Lower lobe of right lung (tissue), 2 donors: Measurements from ENCODE around the gene KCNJ10. TPM values are rescaled to one million over a fixed set of nuclear protein-coding genes. Genes with fewer than 3 reads are reported as not detected.
"Not testable (repeated sequence)": the region's sequence is repeated elsewhere in the genome, so short reads cannot be mapped to it uniquely, and the experiment has no call there.

Experiments used
- ATAC-seq, 2 donors: fragments of 200-7000 bp; cut with Tn5 transposase; one replicate each; pipeline ENCODE4 v1.9.1; 2020 to 2022; ENCODE audit warnings: mild to moderate bottlenecking in 2 of 2, moderate library complexity in 2 of 2
- DNase-seq: peaks from one replicate; pipeline ENCODE4 v3.0.0-alpha.2; 2020
- H3K27ac ChIP-seq: fragments of 200-600 bp; one replicate; pipeline ENCODE4 v1.8.0; 2022
- H3K27me3 ChIP-seq: fragments of 200-600 bp; one replicate; pipeline ENCODE4 v1.8.0; 2022; ENCODE audit warnings: low read depth
- H3K36me3 ChIP-seq: fragments of 200-600 bp; one replicate; pipeline ENCODE4 v1.8.0; 2022; ENCODE audit warnings: mild to moderate bottlenecking
- H3K4me1 ChIP-seq: fragments of 200-600 bp; one replicate; pipeline ENCODE4 v1.8.0; 2022
- H3K4me3 ChIP-seq: fragments of 200-600 bp; one replicate; pipeline ENCODE4 v1.8.0; 2022; ENCODE audit warnings: mild to moderate bottlenecking
- H3K9me3 ChIP-seq: fragments of 200-600 bp; one replicate; pipeline ENCODE4 v1.8.0; 2022
- CTCF ChIP-seq: fragments of 200-600 bp; IDR thresholded peaks from one replicate; pipeline ENCODE4 v1.8.0; 2022; ENCODE audit warnings: antibody characterized with exemption, mild to moderate bottlenecking
- intact Hi-C: fragments of 100-400 bp; cut with DNase I; formaldehyde crosslinking; loops from one replicate; pipeline ENCODE4 v1.11.0; 2022
- total RNA-seq: library from RNA; stranded (reverse); fragmentation: NEBNext Ultra II Directional; extraction: Animal tissue kit (Norgen Biotek cat#: 25700); gene quantifications from one replicate; pipeline ENCODE4 v1.2.1, GENCODE V29; 2021
- donor health status: DM: no; HTN: yes; CAD: no; lungs with severe emphysema.

KCNJ10 gene
- total RNA-seq, 1 donor from 2014 or later: 0.15 TPM

GRCh38 chr1:160115545-160116282 is 45.8 kb upstream of the KCNJ10 start, which contains the start of gene ATP1A2:
ATP1A2 (plus strand) TSS chr1:160115759; CDS start chr1:160115862, 103 bp downstream.
- no peaks in the 10 kb centered on the region for H3K36me3 ChIP-seq
- no peak for TF ChIP-seq CTCF
- H3K4me3 ChIP-seq: peak within 1 kb of the TSS; percentile 1
- DNase-seq: no peak
- H3K4me1 ChIP-seq: no peaks in the 10 kb centered on the region
- intact Hi-C loops: no loop called here
- peak in 1 of 2 donors; percentile 18 for ATAC-seq
- H3K27ac ChIP-seq: no peak within 1 kb of the TSS
- peaks cover 5% of the 10 kb centered on the region for H3K27me3 ChIP-seq
- no peaks in the 10 kb centered on the region for H3K9me3 ChIP-seq

DNA sequence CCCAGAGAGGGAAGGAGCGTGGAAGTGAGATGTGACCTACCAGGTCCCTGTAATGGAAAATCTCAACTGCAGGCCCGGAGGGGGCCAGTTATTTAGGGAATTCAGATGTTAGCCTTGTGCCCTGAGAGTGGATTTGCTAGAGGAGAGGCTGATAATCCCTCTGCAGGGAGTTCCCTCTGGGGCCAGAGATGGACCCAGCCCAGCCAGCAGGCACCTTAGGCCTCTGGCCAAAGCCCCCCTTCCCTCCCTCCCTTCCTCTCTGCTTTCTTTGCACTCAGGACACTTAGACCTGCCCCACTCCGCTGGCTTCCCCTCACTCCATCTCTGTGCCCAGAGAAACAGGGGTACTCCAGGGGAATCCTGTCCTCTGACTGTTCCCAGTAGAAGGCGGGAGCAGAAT is 44.1 kb upstream of the KCNJ10 start:
- Histone ChIP-seq H3K9me3 (no peaks in the 10 kb centered on the region), H3K27me3 (peaks cover 9% of the 10 kb centered on the region), H3K4me1 (no peaks in the 10 kb centered on the region), H3K36me3 (no peaks in the 10 kb centered on the region), H3K4me3 (no peak overlapping the region), H3K27ac (no peak overlapping the region)
- intact Hi-C loops: no loop called here
- no peak for TF ChIP-seq CTCF
- ATAC-seq: no peak
- DNase-seq: no peak

DNA sequence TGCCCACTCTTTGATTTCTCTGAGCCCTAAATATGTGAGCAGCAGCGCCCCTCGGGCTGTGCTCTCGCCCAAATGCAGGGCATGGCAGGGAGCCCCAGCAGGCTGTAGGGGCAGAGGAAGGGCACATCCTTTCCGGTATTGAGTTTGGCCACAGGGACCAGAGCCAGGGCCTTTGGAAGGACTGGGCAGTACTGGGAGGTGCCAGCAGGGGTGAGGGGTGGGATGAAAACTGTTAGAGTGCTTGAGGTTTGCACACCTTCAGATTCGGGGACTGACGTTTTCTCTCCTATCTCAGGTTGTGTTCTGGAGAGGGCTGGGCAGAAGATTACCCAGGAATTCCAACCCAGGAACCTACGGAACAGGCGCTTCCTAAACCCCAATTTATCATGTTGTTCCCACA is 43.4 kb upstream of the KCNJ10 start:
- Histone ChIP-seq H3K36me3 (no peaks in the 10 kb centered on the region), H3K9me3 (no peaks in the 10 kb centered on the region), H3K4me1 (no peaks in the 10 kb centered on the region), H3K27ac (no peak overlapping the region), H3K27me3 (peaks cover 9% of the 10 kb centered on the region), H3K4me3 (no peak overlapping the region)
- TF ChIP-seq CTCF: no peak
- ATAC-seq (no peak), DNase-seq (no peak)
- intact Hi-C loops: no loop called here

DNA sequence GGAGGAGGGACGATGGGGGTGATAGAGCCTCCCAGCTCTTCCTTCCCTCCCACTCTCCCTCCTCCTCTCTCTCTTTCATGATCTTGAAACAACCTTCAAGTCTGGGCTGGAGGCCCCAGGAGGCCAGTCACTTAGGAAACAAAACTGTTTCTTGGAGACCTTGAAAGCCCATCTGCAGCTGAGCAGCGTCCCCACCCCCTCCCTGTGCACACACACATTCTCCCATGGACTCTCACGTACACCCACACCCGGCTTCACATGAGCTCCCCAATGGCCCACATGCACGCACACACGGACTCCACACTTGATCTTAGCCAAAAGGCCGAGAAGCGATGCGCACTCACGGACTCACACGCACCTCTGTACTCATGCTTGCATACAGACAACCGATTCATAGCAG is 42.4 kb upstream of the KCNJ10 start:
- H3K4me1 ChIP-seq: no peaks in the 10 kb centered on the region
- DNase-seq (no peak), ATAC-seq (no peak)
- H3K9me3 ChIP-seq: no peaks in the 10 kb centered on the region
- TF ChIP-seq CTCF: no peak
- no peak overlapping the region for H3K4me3 ChIP-seq
- intact Hi-C loops: no loop called here
- no peak overlapping the region for H3K27ac ChIP-seq
- H3K27me3 ChIP-seq: peaks cover 6% of the 10 kb centered on the region
- no peaks in the 10 kb centered on the region for H3K36me3 ChIP-seq

- H3K4me1 ChIP-seq, H3K27ac ChIP-seq, DNase-seq, H3K27me3 ChIP-seq, H3K9me3 ChIP-seq, H3K4me3 ChIP-seq, H3K36me3 ChIP-seq, ATAC-seq, intact Hi-C loops: not testable (repeated sequence)
These were observed 41.5 kb upstream of the KCNJ10 start for GRCh38 chr1:160111462-160111861.

DNA sequence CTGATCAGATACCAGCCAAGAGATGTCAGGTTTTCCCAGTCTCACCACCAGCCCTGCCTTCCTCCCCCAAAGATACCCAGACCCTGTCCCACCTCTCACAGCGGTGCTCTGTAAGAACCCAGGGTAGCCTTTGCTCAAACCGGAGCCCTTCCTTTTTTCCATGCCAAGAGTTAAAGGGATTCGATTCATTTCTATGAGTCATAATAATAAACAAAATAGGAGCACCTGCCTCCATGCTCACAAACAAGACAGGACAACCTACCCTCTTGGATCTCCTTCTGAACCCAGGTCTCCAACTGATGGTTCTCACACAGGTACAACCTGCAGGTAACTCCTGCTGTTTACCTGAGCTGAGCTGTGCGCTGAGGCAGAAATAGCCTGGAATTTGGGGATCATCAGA is 39.7 kb upstream of the KCNJ10 start:
- intact Hi-C loops: no loop called here
- no peak overlapping the region for H3K4me3 ChIP-seq
- ATAC-seq (no peak), DNase-seq (no peak)
- TF ChIP-seq CTCF: no peak
- H3K9me3 ChIP-seq: no peaks in the 10 kb centered on the region
- H3K27me3 ChIP-seq: peaks cover 4% of the 10 kb centered on the region
- no peaks in the 10 kb centered on the region for H3K4me1 ChIP-seq
- H3K27ac ChIP-seq: no peak overlapping the region
- no peaks in the 10 kb centered on the region for H3K36me3 ChIP-seq
